Bronchial epithelial cell (primary cell): ENCODE results near the gene HCN2. TPM values are rescaled to one million over a fixed set of nuclear protein-coding genes. Genes with fewer than 3 reads are reported as not detected.
"Not testable (repeated sequence)": the region's sequence is repeated elsewhere in the genome, so short reads cannot be mapped to it uniquely, and the experiment has no call there.

Source experiments
- DNase-seq: peaks from one replicate; pipeline ENCODE4 v3.0.0-alpha.2; 2010; ENCODE audit warnings: low read depth
- FAIRE-seq: peaks from 2 replicates; lab custom pipeline; 2011; peaks lifted over from hg19 to GRCh38; lab: Jason Lieb, UNC
- H3K27me3 ChIP-seq: 2 replicates; pipeline ENCODE4 v1.5.1; 2011; ENCODE audit warnings: low read length; ENCODE audit not compliant: control insufficient read depth, insufficient read depth
- H3K36me3 ChIP-seq: 2 replicates; pipeline ENCODE4 v1.5.1; 2011; ENCODE audit warnings: low read length; ENCODE audit not compliant: control insufficient read depth, insufficient read depth
- H3K4me3 ChIP-seq: 2 replicates; pipeline ENCODE4 v1.5.1; 2011; ENCODE audit warnings: mild to moderate bottlenecking, low read depth, low read length, control low read depth
- total RNA-seq: library from RNA; depleted of rRNA; stranded (reverse); fragments of >200 nt; gene quantifications from 2 replicates; pipeline ENCODE4 v1.2.1, GENCODE V29; 2014
- TF ChIP-seq, protein P1 (sequence below): IDR thresholded peaks from 2 replicates; pipeline ENCODE4 v1.5.1; 2011; ENCODE audit warnings: mild to moderate bottlenecking, moderate library complexity, low read length, control low read depth, inconsistent platforms; ENCODE audit not compliant: insufficient read depth, severe bottlenecking

HCN2 gene
- total RNA-seq, 1 donor from 2014 or later = under 0.01 TPM

DNA sequence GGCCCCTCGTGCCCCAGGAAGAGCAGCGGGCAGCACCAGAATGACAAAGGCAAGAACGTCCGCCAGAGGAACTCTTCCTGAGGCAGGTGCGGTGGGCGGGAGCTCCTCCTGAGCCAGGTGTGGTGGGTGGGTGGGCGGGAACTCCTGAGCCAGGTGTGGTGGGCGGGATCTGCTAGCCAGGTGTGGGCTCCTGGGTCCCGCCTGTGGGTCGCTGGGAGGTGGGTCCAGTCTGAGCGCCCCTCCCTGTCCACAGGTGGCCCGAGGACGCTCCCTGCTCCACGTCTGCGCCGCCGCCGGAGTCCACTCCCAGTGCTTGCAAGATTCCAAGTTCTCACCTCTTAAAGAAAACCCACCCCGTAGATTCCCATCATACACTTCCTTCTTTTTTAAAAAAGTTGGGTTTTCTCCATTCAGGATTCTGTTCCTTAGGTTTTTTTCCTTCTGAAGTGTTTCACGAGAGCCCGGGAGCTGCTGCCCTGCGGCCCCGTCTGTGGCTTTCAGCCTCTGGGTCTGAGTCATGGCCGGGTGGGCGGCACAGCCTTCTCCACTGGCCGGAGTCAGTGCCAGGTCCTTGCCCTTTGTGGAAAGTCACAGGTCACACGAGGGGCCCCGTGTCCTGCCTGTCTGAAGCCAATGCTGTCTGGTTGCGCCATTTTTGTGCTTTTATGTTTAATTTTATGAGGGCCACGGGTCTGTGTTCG is 7.0 kb upstream of the HCN2 start:
- DNase-seq = no peak
- TF ChIP-seq, protein P1, sequence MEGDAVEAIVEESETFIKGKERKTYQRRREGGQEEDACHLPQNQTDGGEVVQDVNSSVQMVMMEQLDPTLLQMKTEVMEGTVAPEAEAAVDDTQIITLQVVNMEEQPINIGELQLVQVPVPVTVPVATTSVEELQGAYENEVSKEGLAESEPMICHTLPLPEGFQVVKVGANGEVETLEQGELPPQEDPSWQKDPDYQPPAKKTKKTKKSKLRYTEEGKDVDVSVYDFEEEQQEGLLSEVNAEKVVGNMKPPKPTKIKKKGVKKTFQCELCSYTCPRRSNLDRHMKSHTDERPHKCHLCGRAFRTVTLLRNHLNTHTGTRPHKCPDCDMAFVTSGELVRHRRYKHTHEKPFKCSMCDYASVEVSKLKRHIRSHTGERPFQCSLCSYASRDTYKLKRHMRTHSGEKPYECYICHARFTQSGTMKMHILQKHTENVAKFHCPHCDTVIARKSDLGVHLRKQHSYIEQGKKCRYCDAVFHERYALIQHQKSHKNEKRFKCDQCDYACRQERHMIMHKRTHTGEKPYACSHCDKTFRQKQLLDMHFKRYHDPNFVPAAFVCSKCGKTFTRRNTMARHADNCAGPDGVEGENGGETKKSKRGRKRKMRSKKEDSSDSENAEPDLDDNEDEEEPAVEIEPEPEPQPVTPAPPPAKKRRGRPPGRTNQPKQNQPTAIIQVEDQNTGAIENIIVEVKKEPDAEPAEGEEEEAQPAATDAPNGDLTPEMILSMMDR = no peak
- Histone ChIP-seq H3K4me3 (no peak overlapping the region), H3K27me3 (no peaks in the 10 kb centered on the region), H3K36me3 (peaks cover 28% of the 10 kb centered on the region)
- FAIRE-seq = no peak

DNA sequence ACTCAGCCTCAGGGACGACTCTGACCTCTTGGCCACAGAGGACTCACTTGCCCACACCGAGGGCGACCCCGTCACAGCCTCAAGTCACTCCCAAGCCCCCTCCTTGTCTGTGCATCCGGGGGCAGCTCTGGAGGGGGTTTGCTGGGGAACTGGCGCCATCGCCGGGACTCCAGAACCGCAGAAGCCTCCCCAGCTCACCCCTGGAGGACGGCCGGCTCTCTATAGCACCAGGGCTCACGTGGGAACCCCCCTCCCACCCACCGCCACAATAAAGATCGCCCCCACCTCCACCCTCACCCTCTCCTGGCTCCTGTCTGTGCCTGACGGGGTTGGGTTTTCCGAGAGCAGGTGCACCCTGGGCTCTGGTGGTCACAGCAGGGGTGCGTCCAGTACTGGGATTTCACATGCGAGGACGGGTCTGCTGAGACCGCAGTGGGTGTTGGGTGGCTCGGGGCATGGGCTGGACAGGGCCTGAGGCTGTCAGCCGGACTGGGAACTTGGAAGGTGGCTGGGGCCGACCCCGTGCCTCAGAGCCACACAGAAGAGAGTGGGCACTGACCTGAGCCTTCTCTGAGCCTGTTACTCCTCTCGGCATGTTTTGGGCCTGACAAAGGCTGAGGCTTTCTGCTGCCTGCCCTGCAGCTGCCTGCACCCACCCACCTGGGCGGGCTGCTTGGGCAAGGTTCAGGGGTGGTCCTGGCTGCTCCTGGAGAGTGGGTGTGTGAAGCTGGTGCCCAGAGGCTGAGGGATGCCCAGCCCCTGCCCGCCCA is 6.3 kb upstream of the HCN2 start:
- TF ChIP-seq, protein P1 = no peak
- DNase-seq = no peak

DNA sequence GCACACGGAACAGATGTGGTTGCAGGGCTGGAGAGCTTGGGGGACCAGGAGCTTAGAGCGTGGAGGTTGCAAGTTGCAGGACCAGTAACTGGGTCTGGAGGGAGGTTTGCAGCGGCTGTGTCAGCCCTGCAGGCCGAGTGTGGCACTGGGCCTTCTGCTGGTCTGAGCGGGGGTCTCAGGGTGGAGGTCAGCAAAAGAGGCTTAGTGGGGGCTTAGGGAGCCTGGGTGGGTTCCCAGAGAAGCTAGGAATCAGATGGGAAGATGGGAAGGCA is 5.8 kb upstream of the HCN2 start:
- DNase-seq (no peak), FAIRE-seq (no peak)
- Histone ChIP-seq H3K27me3 (peaks cover 3% of the 10 kb centered on the region), H3K4me3 (no peak overlapping the region), H3K36me3 (peaks cover 23% of the 10 kb centered on the region)
- TF ChIP-seq, protein P1 = no peak

More for the DNA sequence above, 6.3 kb upstream of the HCN2 start:
- H3K4me3 ChIP-seq = no peak overlapping the region
- peaks cover 23% of the 10 kb centered on the region for H3K36me3 ChIP-seq
- no peaks in the 10 kb centered on the region for H3K27me3 ChIP-seq
- no peak for FAIRE-seq

DNA sequence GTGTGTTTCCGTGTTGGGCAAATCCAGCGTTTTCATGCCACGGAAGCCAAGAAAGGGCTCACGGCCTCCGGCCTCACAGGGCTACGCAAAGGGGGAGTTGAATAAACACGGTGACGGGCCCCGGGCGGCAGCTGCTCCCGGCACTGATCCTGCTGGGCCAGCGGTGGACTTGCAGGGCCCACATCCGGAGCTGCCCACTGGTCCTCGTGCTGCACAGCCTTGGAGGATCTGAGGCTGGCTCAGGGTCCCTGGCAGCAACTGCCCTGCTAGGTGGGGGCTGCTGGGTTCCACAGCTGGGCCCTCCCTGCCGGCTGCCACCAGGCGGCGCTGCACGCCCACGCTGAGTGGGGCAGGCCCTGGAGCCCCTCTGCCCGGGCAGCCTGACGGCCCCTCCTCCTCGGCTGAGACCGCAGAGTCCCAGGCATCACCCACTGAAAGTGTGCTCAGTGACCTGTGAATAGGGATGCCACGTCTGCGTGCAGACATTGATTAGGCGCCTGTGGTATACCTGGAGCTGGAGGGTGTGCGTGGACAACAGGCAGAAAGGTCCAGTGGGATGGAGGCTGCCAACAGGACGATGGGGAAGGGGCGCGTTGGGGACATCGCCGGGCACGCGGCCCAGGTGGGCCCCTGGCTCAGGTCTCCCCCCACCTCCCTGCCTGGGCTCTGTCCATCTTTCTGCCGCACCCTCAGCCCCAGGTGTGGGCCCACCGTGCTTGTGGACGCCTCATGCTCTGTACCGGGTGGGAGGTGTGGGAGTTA is 5.3 kb upstream of the HCN2 start:
- FAIRE-seq (no peak), DNase-seq (no peak)

DNA sequence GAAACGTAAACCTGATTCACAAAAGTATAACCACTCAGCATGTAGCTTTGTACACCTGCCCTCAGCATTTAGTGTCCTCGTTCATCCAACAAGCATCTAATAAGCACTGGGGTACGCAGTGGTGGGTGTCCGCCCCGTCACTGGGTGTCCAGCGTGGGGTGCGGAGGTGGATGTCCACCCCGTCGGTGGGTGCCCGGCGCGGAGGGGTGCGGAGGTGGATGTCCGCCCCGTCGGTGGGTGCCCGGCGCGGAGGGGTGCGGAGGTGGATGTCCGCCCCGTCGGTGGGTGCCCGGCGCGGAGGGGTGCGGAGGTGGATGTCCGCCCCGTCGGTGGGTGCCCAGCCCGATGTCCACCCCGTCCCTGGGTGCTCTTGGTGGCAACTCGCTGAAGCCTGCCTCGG is 4.5 kb upstream of the HCN2 start:
- not testable (repeated sequence) for H3K4me3 ChIP-seq, H3K27me3 ChIP-seq, FAIRE-seq, DNase-seq
- H3K36me3 ChIP-seq = peaks cover 19% of the 10 kb centered on the region

More for the DNA sequence above, 5.3 kb upstream of the HCN2 start:
- peaks cover 23% of the 10 kb centered on the region for H3K36me3 ChIP-seq
- no peak overlapping the region for H3K4me3 ChIP-seq
- TF ChIP-seq, protein P1 = peak; percentile 96
- peaks cover 5% of the 10 kb centered on the region for H3K27me3 ChIP-seq

DNA sequence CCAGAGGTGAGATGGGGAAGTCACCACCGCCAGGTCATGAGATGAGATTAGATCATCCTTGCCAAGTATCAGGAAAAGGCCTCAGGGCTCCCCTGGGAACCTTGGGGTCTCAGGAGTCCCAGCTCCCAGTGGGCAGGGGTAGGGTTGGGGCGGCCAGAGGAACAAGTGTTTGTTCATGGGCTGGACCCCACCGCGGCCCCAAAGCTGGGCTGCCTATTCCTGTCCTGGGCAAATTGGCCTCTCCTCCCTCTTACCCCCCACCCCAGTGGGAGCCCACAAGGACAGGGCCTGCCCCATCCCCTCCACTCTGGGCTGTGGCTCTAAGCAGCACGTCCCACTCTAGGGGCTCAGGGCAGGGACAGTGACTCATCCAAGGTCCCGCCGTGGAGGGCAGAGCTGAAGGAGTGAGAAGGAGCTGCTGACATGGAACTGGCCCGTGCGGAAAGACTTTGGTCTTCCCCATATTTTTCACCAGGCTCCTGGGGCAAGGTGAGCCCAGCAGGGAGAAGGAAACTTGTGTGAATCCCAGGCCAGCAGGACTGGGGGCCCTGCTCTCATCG is 4.0 kb upstream of the HCN2 start:
- Histone ChIP-seq H3K4me3 (no peak overlapping the region), H3K36me3 (peaks cover 17% of the 10 kb centered on the region), H3K27me3 (peaks cover 5% of the 10 kb centered on the region)
- TF ChIP-seq, protein P1 = no peak
- FAIRE-seq (no peak), DNase-seq (no peak)
